GM18867 (cell line): ENCODE results near the gene SBF2.
"Not testable (repeated sequence)": the region's sequence is repeated elsewhere in the genome, so short reads cannot be mapped to it uniquely, and the experiment has no call there.

Source experiments
- ATAC-seq: cut with Tn5 transposase; IDR thresholded peaks from one replicate; pipeline ENCODE4 v1.9.1; 2021; ENCODE audit warnings: mild to moderate bottlenecking, moderate library complexity; ENCODE audit not compliant: unreplicated experiment

The SBF2 gene

DNA sequence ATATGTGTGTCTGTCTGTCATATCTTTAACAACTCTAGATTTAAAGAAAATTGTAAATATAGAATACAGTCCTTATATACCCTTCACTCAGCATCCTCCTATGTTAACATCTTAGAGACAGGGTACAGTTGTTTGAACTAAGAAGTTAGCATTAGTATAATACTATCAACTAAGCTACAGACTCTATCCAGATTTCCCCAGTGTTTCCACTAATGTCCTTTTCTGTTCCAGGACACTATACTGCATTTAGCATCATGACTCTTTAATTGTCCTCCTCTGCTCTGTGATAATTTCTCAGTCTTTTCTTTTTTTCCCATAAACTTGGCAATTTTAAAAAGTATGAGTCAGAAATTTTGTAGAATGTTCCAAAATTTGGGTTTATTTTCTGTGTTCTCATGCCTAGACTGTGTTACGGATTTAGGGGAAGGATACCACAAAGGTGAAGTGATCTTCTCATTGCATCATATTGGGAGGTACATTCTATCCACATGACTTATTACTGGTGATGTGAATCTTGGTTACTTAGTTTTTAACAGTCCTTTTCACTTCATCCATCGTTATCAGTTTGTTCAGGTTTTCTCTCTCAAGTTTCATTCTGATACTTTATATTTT is 168.4 kb downstream of the SBF2 start:
- no peak for ATAC-seq

GRCh38 chr11:10122326-10123197 is 171.5 kb downstream of the SBF2 start:
- ATAC-seq: no peak

DNA sequence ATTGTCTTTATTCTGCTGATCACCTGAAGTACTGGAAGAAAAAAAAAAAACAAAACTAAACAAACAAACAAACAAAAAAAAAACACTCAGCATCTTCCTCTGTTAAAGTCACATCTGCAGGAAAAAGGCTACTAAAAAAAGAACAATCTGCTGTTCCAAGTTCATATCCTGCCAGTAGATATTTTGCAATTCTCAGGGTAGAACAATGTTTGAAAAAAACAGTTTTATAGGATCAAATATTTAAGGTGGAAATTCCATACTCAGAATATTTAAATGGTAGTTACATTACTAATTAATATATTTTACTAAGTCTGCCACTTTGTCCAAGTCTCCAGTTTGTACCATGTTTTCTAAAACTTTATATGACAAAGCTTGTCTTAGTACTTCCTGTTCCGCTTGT is 175.2 kb downstream of the SBF2 start:
- no peak for ATAC-seq

- ATAC-seq: no peak
Observed at GRCh38 chr11:10117709-10118351, 176.2 kb downstream of the SBF2 start.

DNA sequence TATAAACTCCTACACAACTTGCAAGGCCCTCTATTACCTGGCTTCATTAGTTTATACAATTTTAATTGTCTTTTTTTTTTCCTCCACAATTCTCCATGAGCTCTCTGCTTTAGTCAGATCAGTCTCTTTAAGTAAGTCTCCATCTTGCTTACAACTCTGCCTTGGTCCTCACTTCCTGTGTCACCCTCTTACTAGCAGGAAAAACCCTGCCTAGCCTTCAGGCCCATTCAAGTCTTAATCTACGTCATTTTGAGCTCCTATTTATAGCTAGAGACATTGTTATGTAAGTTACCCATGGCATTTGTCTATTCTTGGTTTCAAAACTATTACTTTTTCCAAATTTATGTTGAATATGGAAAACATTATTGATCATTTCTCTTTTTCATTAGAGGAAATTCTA is 177.4 kb downstream of the SBF2 start:
- no peak for ATAC-seq

DNA sequence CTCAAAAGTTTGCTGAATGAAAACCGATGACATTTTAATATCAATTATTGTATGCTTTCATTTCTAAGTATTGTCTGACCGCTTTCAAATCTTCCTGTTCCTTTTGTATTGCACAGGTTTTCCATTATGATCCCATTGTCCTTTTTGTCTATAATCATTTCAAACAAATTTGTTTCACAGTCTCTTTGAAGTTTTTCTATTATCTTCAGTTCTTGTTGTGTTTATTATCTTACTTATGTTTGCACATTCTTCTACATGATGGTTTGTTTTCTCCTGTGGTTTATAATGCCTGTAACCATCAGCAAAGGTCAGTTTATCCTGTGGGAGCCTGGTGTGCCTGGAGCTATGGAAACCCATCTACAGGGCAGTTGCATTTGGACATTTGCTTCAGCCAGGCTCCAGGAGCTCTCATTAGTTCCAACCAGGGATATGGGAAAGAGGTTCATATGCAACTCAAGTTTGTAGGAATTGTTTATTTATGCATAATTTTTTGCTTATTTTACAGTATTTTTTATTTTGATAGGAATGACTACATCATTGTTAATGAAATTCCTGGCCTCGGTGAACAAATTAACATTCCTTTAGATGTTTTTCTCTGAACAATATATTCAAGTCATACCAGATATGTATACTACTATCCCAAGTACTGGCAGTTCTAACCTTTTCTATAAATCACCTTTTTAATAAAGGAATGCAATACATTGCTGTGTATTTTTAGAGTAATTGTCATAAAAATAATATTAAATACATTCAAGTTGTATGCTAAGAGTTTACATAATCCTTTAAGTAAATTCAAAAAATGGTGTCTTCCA is 179.2 kb downstream of the SBF2 start:
- no peak for ATAC-seq

DNA sequence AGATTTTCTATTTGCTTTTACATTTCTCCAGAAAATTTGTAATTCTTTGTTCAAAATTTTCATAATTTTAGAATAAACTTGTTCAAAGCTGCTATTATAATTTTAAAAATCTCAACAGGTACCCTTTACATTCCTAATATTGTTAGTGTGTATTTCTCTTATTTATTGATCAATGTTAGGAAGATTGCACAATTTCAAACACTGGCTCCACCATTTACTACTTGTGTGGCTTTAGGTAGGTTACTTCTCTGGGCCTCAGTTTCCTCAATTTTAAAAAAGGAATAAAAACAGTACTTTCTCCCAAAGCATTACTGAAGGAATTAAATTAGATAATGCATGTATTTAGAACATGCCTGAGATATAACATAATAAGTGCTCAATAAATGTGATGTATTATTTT is 180.2 kb downstream of the SBF2 start:
- no peak for ATAC-seq

DNA sequence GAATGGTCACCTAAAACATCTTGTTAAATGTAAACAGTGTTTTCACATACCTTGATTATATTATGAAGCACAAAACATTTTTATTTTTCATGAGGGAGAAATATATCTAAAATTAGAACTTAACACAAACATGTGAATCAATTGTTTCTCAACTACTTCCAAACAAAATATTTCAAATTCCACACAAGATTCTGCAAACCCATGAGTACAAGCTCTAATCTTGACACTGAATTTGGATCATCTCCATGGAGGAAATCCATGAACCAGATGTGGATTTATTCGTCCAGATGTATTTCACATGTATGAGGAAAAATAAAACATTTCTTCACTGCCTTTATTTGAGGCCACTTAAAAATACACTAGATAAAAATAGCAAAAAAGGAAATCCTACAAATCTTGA is 184.2 kb downstream of the SBF2 start:
- ATAC-seq: no peak

DNA sequence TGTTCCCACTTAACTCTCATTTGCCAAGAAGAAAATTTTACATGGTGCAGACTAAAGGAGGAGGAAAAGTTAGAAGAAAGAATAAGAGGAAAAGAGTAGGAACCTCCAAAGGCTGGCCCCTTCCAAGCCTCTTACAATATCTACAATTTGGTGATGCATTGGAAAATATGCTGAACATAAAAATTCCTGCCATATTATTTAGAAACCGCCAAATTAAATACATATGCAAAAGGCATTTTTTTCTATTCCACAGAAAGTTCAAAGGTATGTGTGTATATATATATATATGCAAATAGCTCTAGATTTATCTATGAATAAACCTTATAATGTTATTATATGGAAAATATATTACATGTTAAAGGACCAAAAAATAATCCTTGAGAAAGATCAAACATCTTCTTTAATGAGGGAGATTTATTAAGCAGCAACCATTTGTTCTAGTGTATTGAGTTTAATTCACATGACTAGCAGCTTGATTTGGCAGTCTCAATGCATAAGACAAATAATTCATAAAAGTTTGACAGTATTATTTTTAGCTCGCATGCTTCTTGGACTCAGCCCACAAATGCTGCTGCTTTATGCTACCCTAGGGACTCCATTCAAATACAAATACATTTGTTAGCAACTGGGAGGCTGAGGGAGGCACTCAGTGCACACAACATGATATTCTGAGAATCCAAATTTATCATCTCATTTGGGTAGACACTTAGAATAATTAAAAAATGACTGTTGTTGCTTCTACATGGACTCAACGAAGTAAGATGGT is 184.9 kb downstream of the SBF2 start:
- ATAC-seq: no peak

DNA sequence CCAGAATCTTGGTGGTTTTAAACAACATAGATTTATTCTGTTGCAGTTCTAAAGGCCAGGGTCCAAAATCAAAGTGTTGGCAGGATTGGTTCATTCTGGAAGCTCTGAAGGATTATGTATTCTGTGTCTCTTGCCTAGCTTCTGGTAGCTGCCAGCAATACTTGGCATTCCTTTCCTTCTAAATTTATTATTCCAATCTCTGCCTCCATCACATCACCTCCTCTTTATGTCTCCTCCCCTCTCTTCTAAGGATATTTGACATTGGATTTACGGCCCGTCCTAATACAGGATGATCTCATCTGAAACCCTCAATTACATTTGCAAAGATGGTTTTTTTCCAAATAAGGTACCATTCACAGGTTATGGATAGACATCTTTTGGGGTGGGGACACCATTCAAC is 186.5 kb downstream of the SBF2 start:
- ATAC-seq: no peak

- no peak for ATAC-seq
Observed at GRCh38 chr11:10097615-10098014, 196.4 kb downstream of the SBF2 start.

DNA sequence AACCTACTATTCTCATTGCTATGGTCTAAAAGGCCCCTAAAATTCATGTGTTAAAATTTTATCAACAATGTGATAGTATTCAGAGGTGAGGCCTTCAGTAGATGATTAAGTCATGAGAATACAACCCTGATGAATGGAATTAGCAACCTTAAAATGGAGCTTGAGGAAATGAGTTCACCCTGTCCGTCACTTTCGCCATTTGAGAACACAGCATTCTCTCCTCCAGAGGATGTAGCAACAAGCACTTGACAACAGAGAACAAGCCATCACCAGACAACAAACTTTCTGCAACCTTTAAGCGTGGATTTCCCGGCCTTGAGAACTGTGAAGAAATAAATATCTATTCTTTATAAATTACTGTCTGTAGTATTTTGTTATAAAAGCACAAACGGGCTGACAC is 197.0 kb downstream of the SBF2 start:
- ATAC-seq: no peak

- no peak for ATAC-seq
Observed at GRCh38 chr11:10095412-10096208, 198.4 kb downstream of the SBF2 start.

- ATAC-seq: no peak
Observed at GRCh38 chr11:10092426-10092825, 201.6 kb downstream of the SBF2 start.

DNA sequence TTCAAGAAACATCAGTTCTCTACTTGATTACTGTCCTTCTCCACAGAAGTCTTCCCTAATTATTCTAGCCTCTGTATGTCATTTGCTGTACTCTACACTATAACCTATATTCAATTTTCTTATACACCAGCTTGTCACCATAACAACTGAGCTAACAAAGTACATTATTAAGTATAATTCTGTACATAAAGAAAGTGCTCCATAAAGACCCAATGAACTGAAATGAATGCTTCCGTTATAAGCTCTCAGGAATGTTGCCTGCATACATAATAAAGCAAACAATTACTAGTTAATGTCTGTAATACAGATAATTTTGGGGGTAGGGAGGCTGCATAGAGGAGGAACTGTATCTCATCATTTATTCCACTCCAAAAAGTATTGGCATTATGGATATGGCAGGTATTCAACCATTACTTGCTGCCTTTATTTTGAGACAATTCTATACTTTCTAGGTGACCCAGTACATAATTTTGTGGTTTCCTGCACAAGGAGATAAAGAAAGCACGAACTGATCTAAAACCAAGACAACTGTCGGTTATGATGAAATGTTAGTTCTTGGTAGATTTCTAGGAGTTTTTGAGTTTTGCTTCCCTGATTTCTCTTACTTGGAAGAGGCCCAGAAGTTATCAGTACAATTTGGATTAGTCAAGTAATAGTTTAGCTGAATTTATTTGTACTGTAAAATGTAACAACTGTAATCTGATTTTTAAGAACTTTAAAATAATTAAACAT is 202.5 kb downstream of the SBF2 start:
- ATAC-seq: no peak

DNA sequence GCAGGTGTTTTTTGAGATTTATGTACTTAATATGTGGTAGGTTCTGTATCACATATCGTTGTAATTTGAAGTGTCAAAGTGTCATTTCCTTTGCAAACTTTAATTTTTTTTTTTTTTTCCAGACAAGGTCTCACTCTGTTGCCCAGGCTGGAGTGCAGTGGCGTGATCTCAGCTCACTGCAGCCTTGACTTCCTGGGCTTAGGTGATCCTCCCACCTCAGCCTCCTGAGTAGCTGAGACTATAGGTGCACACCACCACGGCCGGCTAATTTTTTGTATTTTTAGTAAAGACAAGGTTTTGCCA is 206.1 kb downstream of the SBF2 start:
- ATAC-seq: not testable (repeated sequence)

- no peak for ATAC-seq
Observed at GRCh38 chr11:10087186-10087922, 206.7 kb downstream of the SBF2 start.

DNA sequence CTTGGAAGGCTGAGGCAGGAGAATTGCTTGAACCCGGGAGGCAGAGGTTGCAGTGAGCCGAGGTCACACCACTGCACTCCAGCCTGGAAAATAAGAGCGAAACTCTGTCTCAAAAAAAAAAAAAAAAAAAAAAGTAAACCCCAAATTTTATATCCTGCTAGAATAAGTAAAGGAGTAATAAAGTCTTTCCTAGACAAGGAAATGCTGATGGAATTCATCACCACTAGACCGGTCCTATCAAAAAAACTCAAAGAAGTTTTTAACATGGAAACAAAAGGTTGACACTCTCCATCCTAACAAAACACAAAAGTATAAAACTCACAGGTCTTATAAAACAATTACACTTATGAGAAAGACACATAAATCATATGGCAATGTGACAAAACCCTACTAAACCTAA is 213.9 kb downstream of the SBF2 start:
- ATAC-seq: no peak
